Type B pancreatic cell (in vitro differentiated cells): ENCODE data around the gene P2RX3. TPM values are rescaled to one million over a fixed set of nuclear protein-coding genes. Genes with fewer than 3 reads are reported as not detected.

Experiments
- DNase-seq: peaks from one replicate; pipeline ENCODE4 v3.0.0; 2021; ENCODE audit warnings: mixed read lengths; ENCODE audit not compliant: unreplicated experiment; ENCODE audit errors: extremely low spot score
- H3K27ac Mint-ChIP-seq: 2 replicates; pipeline ENCODE4 v1.8.0; 2021; ENCODE audit warnings: mild to moderate bottlenecking, mixed read lengths
- H3K27me3 Mint-ChIP-seq: 2 replicates; pipeline ENCODE4 v1.8.0; 2021; ENCODE audit warnings: mixed read lengths
- H3K36me3 Mint-ChIP-seq: 2 replicates; pipeline ENCODE4 v1.8.0; 2021; ENCODE audit warnings: mixed read lengths
- H3K4me1 Mint-ChIP-seq: one replicate; pipeline ENCODE4 v1.8.0; 2021; ENCODE audit warnings: mixed read lengths; ENCODE audit not compliant: unreplicated experiment
- H3K4me3 Mint-ChIP-seq: 2 replicates; pipeline ENCODE4 v1.8.0; 2021; ENCODE audit warnings: mild to moderate bottlenecking, mixed read lengths
- H3K9me3 Mint-ChIP-seq: 2 replicates; pipeline ENCODE4 v1.8.0; 2021; ENCODE audit warnings: mixed read lengths
- CTCF ChIP-seq: fragments of 200-600 bp; sonication (generic); conservative IDR thresholded peaks from 2 replicates; pipeline ENCODE4 v1.5.0; 2021; ENCODE audit warnings: antibody characterized with exemption, mild to moderate bottlenecking
- total RNA-seq: library from RNA; stranded (reverse); gene quantifications from 2 replicates; pipeline ENCODE4 v1.2.1, GENCODE V29; 2021; ENCODE audit warnings: low replicate concordance

The P2RX3 gene
- total RNA-seq, 1 donor from 2014 or later, result 4.0 TPM

GRCh38 chr11:57419146-57419545 is 81.0 kb downstream of the P2RX3 start:
- Mint-ChIP-seq H3K4me3 (no peak overlapping the region), H3K36me3 (peaks cover 24% of the 10 kb centered on the region), H3K27me3 (no peaks in the 10 kb centered on the region), H3K4me1 (peaks cover 10% of the 10 kb centered on the region), H3K9me3 (no peaks in the 10 kb centered on the region), H3K27ac (no peak overlapping the region)
- DNase-seq, result no peak
- TF ChIP-seq CTCF, result no peak

- TF ChIP-seq CTCF, result no peak
Observed at GRCh38 chr11:57421066-57421465, 82.9 kb downstream of the P2RX3 start.

GRCh38 chr11:57421805-57422204 is 83.7 kb downstream of the P2RX3 start:
- Mint-ChIP-seq H3K4me3 (no peak overlapping the region), H3K36me3 (peaks cover 10% of the 10 kb centered on the region), H3K27me3 (peaks cover 5% of the 10 kb centered on the region), H3K9me3 (no peaks in the 10 kb centered on the region), H3K4me1 (peaks cover 21% of the 10 kb centered on the region), H3K27ac (no peak overlapping the region)
- DNase-seq, result no peak
- TF ChIP-seq CTCF, result no peak

More at GRCh38 chr11:57421066-57421465, 82.9 kb downstream of the P2RX3 start:
- H3K36me3 Mint-ChIP-seq, result peaks cover 12% of the 10 kb centered on the region
- no peak for DNase-seq
- H3K4me1 Mint-ChIP-seq, result peaks cover 15% of the 10 kb centered on the region
- H3K9me3 Mint-ChIP-seq, result no peaks in the 10 kb centered on the region
- H3K27me3 Mint-ChIP-seq, result no peaks in the 10 kb centered on the region
- no peak overlapping the region for H3K4me3 Mint-ChIP-seq
- H3K27ac Mint-ChIP-seq, result no peak overlapping the region

Other genes starting within 250 kb of the P2RX3 start
- gene LRRC55, start 156.4 kb upstream of the P2RX3 start, total RNA-seq, result 0.48 and 2.9 TPM in 2 replicates
- gene APLNR, start 101.1 kb upstream of the P2RX3 start, total RNA-seq, result 0.36 and 2.0 TPM in 2 replicates
- 122 and 166 TPM in 2 replicates for gene TNKS1BP1, start 13.4 kb upstream of the P2RX3 start, total RNA-seq
- 108 and 164 TPM in 2 replicates for gene SSRP1, start 2.5 kb upstream of the P2RX3 start, total RNA-seq
- not detected in 2 replicates for gene PRG3, start 42.8 kb downstream of the P2RX3 start, total RNA-seq
- gene PRG2, start 52.3 kb downstream of the P2RX3 start, total RNA-seq, result not detected in 2 replicates
- 14.0 and 20.4 TPM in 2 replicates for gene SLC43A3, start 88.8 kb downstream of the P2RX3 start, total RNA-seq
- gene RTN4RL2, start 122.2 kb downstream of the P2RX3 start, total RNA-seq, result 8.6 and 10.4 TPM in 2 replicates
- gene SLC43A1, start 177.3 kb downstream of the P2RX3 start, total RNA-seq, result 19.0 and 20.8 TPM in 2 replicates
- gene TIMM10, start 192.4 kb downstream of the P2RX3 start, total RNA-seq, result 57.9 and 64.2 TPM in 2 replicates
- gene SMTNL1, start 199.2 kb downstream of the P2RX3 start, total RNA-seq, result not detected in 2 replicates
- gene UBE2L6, start 229.3 kb downstream of the P2RX3 start, total RNA-seq, result 29.9 and 65.1 TPM in 2 replicates